DND-41 (cell line): ENCODE measurements around the gene STX17.

ENCODE experiments used
- EZH2 ChIP-seq: IDR thresholded peaks from 3 replicates; pipeline ENCODE4 v1.6.1; 2012; ENCODE audit warnings: borderline replicate concordance, low read depth, mild to moderate bottlenecking, moderate library complexity, low read length, inconsistent platforms; ENCODE audit not compliant: severe bottlenecking
- TF ChIP-seq, protein P1 (sequence below): IDR thresholded peaks from 2 replicates; pipeline ENCODE4 v1.5.1; 2012; ENCODE audit warnings: borderline replicate concordance, low read length, moderate library complexity, mild to moderate bottlenecking; ENCODE audit not compliant: poor library complexity, severe bottlenecking; ENCODE audit errors: extremely low read depth

DNA sequence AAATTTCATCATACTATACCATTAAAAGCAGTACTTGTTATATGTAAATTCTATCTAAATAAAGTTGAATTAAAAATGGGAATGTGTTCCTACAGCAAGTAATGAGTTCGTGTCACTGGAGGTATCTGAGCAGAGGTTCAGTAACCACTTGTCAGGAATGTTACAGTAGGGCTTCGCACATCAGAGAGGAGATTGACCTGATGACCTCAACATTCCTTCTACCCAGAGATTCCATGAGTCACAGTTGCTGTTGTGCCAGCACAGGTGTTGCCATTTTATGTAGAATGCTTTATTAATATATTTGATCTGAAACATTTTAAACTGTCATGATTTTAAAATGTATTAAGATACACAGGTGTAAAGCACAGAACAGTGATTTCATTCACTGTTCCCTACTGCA, 60.3 kb downstream of the STX17 start:
- TF ChIP-seq, protein P1, sequence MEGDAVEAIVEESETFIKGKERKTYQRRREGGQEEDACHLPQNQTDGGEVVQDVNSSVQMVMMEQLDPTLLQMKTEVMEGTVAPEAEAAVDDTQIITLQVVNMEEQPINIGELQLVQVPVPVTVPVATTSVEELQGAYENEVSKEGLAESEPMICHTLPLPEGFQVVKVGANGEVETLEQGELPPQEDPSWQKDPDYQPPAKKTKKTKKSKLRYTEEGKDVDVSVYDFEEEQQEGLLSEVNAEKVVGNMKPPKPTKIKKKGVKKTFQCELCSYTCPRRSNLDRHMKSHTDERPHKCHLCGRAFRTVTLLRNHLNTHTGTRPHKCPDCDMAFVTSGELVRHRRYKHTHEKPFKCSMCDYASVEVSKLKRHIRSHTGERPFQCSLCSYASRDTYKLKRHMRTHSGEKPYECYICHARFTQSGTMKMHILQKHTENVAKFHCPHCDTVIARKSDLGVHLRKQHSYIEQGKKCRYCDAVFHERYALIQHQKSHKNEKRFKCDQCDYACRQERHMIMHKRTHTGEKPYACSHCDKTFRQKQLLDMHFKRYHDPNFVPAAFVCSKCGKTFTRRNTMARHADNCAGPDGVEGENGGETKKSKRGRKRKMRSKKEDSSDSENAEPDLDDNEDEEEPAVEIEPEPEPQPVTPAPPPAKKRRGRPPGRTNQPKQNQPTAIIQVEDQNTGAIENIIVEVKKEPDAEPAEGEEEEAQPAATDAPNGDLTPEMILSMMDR: no peak
- no peak for TF ChIP-seq EZH2
